OCI-LY7 (cell line): ENCODE measurements around the gene MON1A.

Source experiments
- EZH2phosphoT487 ChIP-seq: fragments of 200-600 bp; sonication (generic); IDR thresholded peaks from 2 replicates; pipeline ENCODE4 v1.6.1; 2018; ENCODE audit warnings: low read depth, borderline replicate concordance, mild to moderate bottlenecking, mixed run types, antibody characterized with exemption, low read length, moderate library complexity, mixed read lengths
- TF ChIP-seq, protein P1 (sequence below): fragments of 200-600 bp; sonication (generic); conservative IDR thresholded peaks from 2 replicates; pipeline ENCODE4 v1.5.1; 2014; ENCODE audit warnings: mild to moderate bottlenecking, antibody characterized with exemption, low read length, moderate library complexity, mixed read lengths

DNA sequence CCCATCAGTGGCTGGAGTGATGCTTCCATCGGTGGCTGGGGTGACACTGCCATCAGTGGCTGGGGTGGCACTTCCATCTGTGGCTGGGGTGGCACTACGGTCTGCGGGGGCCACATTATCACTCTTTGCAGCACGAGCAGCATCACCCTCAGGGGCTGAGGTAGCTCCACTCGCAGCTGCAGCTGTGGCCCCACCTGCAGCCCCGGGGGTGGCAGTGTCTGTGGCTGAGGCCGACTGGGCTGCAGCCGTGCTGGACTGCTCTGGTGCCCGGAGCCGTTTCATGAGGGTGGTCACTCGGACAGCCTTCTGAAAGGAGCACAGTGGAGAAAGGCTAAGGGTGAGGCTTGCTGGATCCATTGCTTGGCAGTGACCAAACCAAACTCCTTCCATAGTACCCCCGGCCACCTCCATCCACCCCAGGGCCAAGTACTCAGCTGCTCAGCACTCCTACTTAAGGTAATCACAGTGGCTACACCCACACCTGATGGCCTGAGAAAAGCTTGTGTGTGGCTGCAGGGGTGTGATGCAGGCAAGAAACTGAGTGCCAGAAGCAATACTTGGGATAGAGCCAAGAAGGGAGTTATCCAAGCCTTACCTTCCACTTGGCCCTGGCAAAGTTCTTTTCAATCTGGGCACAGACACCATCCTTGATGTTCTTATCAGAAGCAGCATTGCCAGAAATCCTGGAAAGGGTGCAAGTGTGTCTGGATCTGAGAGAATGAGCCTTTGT is 69.9 kb downstream of the MON1A start:
- TF ChIP-seq, protein P1, sequence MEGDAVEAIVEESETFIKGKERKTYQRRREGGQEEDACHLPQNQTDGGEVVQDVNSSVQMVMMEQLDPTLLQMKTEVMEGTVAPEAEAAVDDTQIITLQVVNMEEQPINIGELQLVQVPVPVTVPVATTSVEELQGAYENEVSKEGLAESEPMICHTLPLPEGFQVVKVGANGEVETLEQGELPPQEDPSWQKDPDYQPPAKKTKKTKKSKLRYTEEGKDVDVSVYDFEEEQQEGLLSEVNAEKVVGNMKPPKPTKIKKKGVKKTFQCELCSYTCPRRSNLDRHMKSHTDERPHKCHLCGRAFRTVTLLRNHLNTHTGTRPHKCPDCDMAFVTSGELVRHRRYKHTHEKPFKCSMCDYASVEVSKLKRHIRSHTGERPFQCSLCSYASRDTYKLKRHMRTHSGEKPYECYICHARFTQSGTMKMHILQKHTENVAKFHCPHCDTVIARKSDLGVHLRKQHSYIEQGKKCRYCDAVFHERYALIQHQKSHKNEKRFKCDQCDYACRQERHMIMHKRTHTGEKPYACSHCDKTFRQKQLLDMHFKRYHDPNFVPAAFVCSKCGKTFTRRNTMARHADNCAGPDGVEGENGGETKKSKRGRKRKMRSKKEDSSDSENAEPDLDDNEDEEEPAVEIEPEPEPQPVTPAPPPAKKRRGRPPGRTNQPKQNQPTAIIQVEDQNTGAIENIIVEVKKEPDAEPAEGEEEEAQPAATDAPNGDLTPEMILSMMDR = no peak
- TF ChIP-seq EZH2phosphoT487 = no peak
